Activated CD8-positive, alpha-beta T cell treated with anti-CD3 and anti-CD28 coated beads, Interleukin-2, amount 10 ng/mL, durations not matched to agents 7 days and 5 days (primary cell): Measurements from ENCODE around the gene TUBGCP6. TPM values are rescaled to one million over a fixed set of nuclear protein-coding genes. Genes with fewer than 3 reads are reported as not detected.

Source experiments
- ATAC-seq: fragments of 150-1000 bp; cut with Tn5 transposase; one replicate; pipeline ENCODE4 v1.10.0; 2021; ENCODE audit warnings: moderate library complexity
- CTCF ChIA-PET: fragments of 350-600 bp; sonication (Branson Sonifier 250); formaldehyde crosslinking; loops from one replicate; lab custom pipeline; 2021; ENCODE audit warnings: antibody characterized with exemption; lab: Charles Lee
- POLR2A ChIA-PET: fragments of 350-600 bp; sonication (Branson Sonifier 250); formaldehyde crosslinking; loops from one replicate; lab custom pipeline; 2021; ENCODE audit warnings: antibody characterized with exemption; lab: Charles Lee
- DNase-seq: peaks from one replicate; pipeline ENCODE4 v3.0.0-alpha.2; 2020
- H3K27ac Mint-ChIP-seq: one replicate; pipeline ENCODE4 v1.8.0; 2021; ENCODE audit warnings: mild to moderate bottlenecking, mixed read lengths
- H3K27me3 Mint-ChIP-seq: one replicate; pipeline ENCODE4 v1.8.0; 2021; ENCODE audit warnings: low read depth, mixed read lengths
- H3K36me3 Mint-ChIP-seq: one replicate; pipeline ENCODE4 v1.8.0; 2021; ENCODE audit warnings: low read depth, mixed read lengths
- H3K4me1 Mint-ChIP-seq: one replicate; pipeline ENCODE4 v1.8.0; 2021; ENCODE audit warnings: low read depth, mixed read lengths
- H3K4me3 Mint-ChIP-seq: one replicate; pipeline ENCODE4 v1.8.0; 2021; ENCODE audit warnings: mild to moderate bottlenecking, mixed read lengths
- H3K9me3 Mint-ChIP-seq: one replicate; pipeline ENCODE4 v1.8.0; 2022; ENCODE audit warnings: mixed read lengths; ENCODE audit not compliant: insufficient read depth
- total RNA-seq, 2 experiments: library from RNA; stranded (reverse); gene quantifications; one replicate each; pipeline ENCODE4 v1.2.3, GENCODE V29; 2021

TUBGCP6 gene
- total RNA-seq, 2 experiments from 2014 or later, result 53.2 to 58.1 TPM

- no peak overlapping the region for H3K4me3 Mint-ChIP-seq
- no peak overlapping the region for H3K27ac Mint-ChIP-seq
- ChIA-PET POLR2A (no interaction called here), CTCF (no interaction called here)
- peaks cover 36% of the 10 kb centered on the region for H3K4me1 Mint-ChIP-seq
- no peaks in the 10 kb centered on the region for H3K9me3 Mint-ChIP-seq
- no peak for DNase-seq
- H3K36me3 Mint-ChIP-seq, result peaks cover 30% of the 10 kb centered on the region
- no peak for ATAC-seq
- H3K27me3 Mint-ChIP-seq, result no peaks in the 10 kb centered on the region
These were observed 51.2 kb downstream of the TUBGCP6 start for GRCh38 chr22:50193621-50194020.

- Mint-ChIP-seq H3K36me3 (peaks cover 27% of the 10 kb centered on the region), H3K27ac (peak overlapping the region; percentile 94), H3K4me1 (peaks cover 44% of the 10 kb centered on the region), H3K27me3 (no peaks in the 10 kb centered on the region), H3K9me3 (no peaks in the 10 kb centered on the region), H3K4me3 (peak overlapping the region; percentile 91)
- CTCF ChIA-PET, result interaction anchor here (2.6 kb wide), 1 partner anchor 14 kb away, joined by 10 read pairs; no protein-coding TSS in a partner anchor
- POLR2A ChIA-PET, result interaction anchor here (1.2 to 1.3 kb wide), 2 partner anchors 149 to 348 kb away, joined by 3 read pairs; no protein-coding TSS in a partner anchor
- ATAC-seq (no peak), DNase-seq (peak; percentile 69)
These were observed 52.2 kb downstream of the TUBGCP6 start for GRCh38 chr22:50192436-50193204.

DNA sequence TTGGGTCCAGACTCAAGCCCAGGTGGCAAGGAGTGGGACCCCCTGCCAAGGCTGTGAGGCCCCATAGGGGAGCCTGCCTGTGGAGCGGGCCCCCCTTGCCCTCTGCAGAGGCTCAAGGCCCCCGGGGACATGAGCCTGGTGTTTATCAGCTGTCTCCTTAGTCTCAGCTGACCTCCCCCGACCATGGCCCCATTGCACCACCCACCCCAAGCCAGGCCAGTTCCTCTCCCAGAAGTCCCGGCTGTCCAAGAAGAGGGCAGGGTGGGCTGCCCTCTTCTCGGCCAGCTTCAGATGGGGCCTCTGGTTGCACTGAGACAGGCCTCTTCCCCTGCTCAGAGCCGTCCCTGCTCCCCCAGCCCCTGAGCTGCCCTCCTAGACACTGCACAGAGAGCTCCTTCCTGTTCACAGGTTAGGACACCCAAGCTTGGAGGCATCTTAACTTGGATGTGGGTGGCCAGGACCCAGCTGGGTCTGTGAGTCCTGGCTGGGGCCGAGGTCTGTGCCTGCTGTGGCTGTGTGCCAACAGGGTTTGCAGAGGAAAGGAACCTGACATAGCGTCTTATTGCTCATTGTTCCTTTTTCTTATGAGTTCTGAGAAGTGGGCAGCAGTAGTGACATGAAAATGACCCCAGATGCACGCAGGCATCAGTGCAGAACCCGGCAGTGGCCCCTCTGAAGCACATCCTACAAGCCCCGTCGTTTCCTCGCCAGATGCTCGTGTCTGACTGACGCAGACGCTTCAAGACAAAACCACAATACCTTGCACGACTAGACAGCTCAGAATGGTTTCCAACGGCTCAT lies 53.7 kb downstream of the TUBGCP6 start:
- DNase-seq, result peak; percentile 90
- no peaks in the 10 kb centered on the region for H3K9me3 Mint-ChIP-seq

GRCh38 chr22:50190182-50190940 lies 54.5 kb downstream of the TUBGCP6 start:
- peaks cover 54% of the 10 kb centered on the region for H3K4me1 Mint-ChIP-seq
- DNase-seq (peak; percentile 85), ATAC-seq (peak; percentile 56)
- ChIA-PET POLR2A (interaction anchor here (0.6 to 2.7 kb wide), 22 partner anchors 8 to 431 kb away, joined by 3 to 17 read pairs (median 5); partner anchors contain the start of genes ALG12, PANX2, SCO2 and TUBGCP6), CTCF (interaction anchor here (0.7 to 2.6 kb wide), 9 partner anchors 13 to 431 kb away, joined by 3 to 10 read pairs (median 4); no protein-coding TSS in a partner anchor)
- peaks cover 34% of the 10 kb centered on the region for H3K36me3 Mint-ChIP-seq
- no peaks in the 10 kb centered on the region for H3K27me3 Mint-ChIP-seq
- H3K4me3 Mint-ChIP-seq, result peak overlapping the region; percentile 91
- peak overlapping the region; percentile 94 for H3K27ac Mint-ChIP-seq
- H3K9me3 Mint-ChIP-seq, result no peaks in the 10 kb centered on the region

More for the DNA sequence above, 53.7 kb downstream of the TUBGCP6 start:
- ATAC-seq, result peak; percentile 66
- H3K4me3 Mint-ChIP-seq, result peak overlapping the region; percentile 91
- H3K27me3 Mint-ChIP-seq, result no peaks in the 10 kb centered on the region
- peak overlapping the region; percentile 94 for H3K27ac Mint-ChIP-seq
- POLR2A ChIA-PET, result interaction anchor here (0.6 to 2.7 kb wide), 23 partner anchors 8 to 430 kb away, joined by 3 to 17 read pairs (median 4); partner anchors contain the start of genes ALG12, PANX2, SCO2 and TUBGCP6
- CTCF ChIA-PET, result interaction anchor here (0.7 to 2.6 kb wide), 7 partner anchors 12 to 430 kb away, joined by 3 to 10 read pairs (median 5); no protein-coding TSS in a partner anchor
- H3K4me1 Mint-ChIP-seq, result peaks cover 53% of the 10 kb centered on the region
- peaks cover 34% of the 10 kb centered on the region for H3K36me3 Mint-ChIP-seq

DNA sequence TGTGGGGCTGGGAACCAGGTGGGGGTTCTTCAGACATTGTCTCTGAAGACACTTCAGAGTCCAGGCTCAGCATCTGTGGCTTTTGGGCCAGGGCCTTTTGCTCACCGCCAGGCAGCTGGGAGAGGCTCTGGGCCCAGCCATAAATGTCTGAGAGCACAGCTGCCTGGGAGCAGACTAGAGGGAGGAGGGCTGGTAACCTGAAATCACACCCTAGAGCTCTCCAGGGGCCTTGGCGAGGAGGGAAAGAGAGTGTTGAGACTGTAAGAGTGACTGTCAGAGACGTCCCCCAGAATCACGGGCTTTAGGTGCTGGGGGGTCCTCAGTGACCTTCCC lies 55.0 kb downstream of the TUBGCP6 start:
- ChIA-PET CTCF (interaction anchor here (0.9 to 2.3 kb wide), 3 partner anchors 14 to 17 kb away, joined by 3 to 8 read pairs (median 4); no protein-coding TSS in a partner anchor), POLR2A (interaction anchor here (1.1 to 2.7 kb wide), 10 partner anchors 13 to 431 kb away, joined by 3 to 17 read pairs (median 7); partner anchors contain the start of genes PANX2 and TUBGCP6)
- DNase-seq, result no peak
- H3K27me3 Mint-ChIP-seq, result no peaks in the 10 kb centered on the region
- H3K4me3 Mint-ChIP-seq, result peak overlapping the region; percentile 91
- peak overlapping the region; percentile 94 for H3K27ac Mint-ChIP-seq
- H3K9me3 Mint-ChIP-seq, result no peaks in the 10 kb centered on the region
- peak; percentile 7 for ATAC-seq
- H3K36me3 Mint-ChIP-seq, result peaks cover 30% of the 10 kb centered on the region
- peaks cover 55% of the 10 kb centered on the region for H3K4me1 Mint-ChIP-seq

DNA sequence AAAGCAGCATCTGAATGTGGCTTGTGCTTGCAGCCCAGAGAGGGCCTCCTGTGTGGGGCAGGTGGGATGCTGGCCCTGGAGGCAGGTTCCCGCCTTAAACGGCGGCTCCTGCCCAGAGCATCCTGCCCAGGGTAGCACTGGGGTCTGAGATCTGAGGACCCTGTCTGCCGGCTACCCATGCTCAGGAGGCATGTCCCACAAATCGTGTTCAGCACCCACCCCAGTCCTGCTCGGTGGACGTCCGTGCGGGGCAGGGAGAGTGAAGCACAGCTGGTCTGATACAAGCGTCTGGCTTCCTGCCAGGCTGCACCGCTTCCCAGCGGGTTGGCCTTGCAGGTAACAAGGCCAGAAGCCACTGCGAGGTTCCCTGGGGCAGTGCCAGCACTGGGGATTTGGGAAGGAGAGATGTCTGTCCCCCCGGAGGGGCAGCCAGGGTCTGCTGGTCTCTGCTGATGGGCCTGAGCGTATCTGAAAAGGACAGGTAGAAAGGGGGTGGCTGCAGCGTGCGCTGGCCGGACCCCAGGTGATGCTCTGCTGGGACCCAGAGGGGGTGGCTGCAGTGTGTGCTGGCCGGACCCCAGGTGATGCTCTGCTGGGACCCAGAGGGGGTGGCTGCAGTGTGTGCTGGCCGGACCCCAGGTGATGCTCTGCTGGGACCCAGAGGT lies 55.5 kb downstream of the TUBGCP6 start:
- H3K36me3 Mint-ChIP-seq, result peaks cover 30% of the 10 kb centered on the region
- H3K9me3 Mint-ChIP-seq, result no peaks in the 10 kb centered on the region
- no peak for DNase-seq
- ATAC-seq, result no peak
- POLR2A ChIA-PET, result interaction anchor here (1.1 to 2.7 kb wide), 8 partner anchors 13 to 432 kb away, joined by 3 to 17 read pairs (median 8); partner anchors contain the start of genes PANX2 and TUBGCP6
- peak overlapping the region; percentile 94 for H3K27ac Mint-ChIP-seq
- H3K4me3 Mint-ChIP-seq, result peak overlapping the region; percentile 91
- peaks cover 58% of the 10 kb centered on the region for H3K4me1 Mint-ChIP-seq
- CTCF ChIA-PET, result interaction anchor here (0.9 to 2.3 kb wide), 3 partner anchors 14 to 17 kb away, joined by 3 to 8 read pairs (median 4); no protein-coding TSS in a partner anchor
- no peaks in the 10 kb centered on the region for H3K27me3 Mint-ChIP-seq

DNA sequence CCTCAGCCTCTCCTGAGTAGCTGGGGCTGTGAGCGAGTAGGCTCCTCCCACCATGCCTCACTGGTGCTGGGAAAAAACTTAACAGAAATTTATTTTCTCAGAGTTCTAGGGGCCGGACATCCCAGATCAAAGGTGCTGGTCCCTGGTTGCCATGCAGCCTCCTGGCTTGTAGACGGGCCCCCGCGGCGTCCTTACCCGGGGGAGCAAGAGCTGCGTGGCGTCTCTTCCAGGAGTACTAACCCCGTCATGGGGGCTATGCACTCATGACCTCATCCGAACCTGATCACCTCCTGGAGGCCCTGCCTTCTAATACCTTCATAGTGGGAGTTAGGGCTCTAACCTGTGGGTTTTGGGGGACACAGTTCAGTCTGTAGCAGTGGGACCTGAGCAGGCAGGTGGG lies 56.5 kb downstream of the TUBGCP6 start:
- Mint-ChIP-seq H3K36me3 (peaks cover 30% of the 10 kb centered on the region), H3K4me3 (no peak overlapping the region), H3K27me3 (no peaks in the 10 kb centered on the region), H3K4me1 (peaks cover 58% of the 10 kb centered on the region), H3K9me3 (no peaks in the 10 kb centered on the region), H3K27ac (peak overlapping the region; percentile 61)
- ChIA-PET CTCF (interaction anchor here (1.3 to 2.4 kb wide), 2 partner anchors 54 to 320 kb away, joined by 3 to 10 read pairs; partner anchors contain the start of genes LMF2 and NCAPH2), POLR2A (interaction anchor here (1.5 kb wide), 1 partner anchor 8 kb away, joined by 4 read pairs; no protein-coding TSS in a partner anchor)
- DNase-seq, result no peak
- ATAC-seq, result no peak

DNA sequence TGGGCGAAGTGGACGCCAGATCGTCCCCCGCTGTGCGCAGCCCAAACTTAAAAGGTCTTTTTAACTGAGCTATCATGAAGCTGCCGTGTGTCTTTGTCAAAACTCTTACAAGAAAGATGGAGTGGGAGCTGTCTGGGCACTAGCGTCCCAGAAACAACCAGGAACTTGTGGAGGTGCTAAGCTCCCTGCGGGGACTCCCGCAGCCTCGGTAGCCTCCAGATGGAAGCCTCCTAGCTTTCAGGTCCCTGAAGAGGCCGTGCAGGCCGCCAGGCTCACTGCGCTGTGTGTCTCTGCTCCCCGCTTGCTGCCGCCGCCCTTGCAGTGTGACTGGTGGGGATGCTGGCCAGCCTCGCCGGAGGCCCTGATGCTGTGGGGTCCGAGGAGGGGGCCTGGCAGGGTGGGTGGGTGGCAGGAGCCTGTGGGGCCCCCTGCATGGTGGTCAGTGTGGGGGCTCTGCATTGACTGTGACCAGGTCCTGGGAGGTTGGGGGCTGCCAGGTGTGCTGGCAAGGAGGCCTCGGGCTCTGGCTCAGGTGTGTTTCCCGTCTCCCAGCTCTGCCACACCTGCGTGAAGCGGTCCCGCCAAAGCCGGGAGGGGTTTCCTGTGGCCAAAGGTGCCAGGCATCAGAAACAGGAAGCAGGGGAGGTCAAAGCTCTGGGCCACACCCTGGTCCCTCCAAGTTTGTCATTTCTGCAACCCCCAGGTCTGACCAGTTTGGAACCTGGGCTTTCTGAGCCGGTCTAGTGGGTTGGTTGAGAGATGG lies 57.9 kb downstream of the TUBGCP6 start:
- DNase-seq, result peak; percentile 38
- peak overlapping the region; percentile 90 for H3K27ac Mint-ChIP-seq
- ChIA-PET POLR2A (interaction anchor here (0.8 to 1.5 kb wide), 5 partner anchors 10 to 339 kb away, joined by 3 to 6 read pairs (median 3); partner anchors contain the start of gene SCO2), CTCF (interaction anchor here (0.8 to 2.4 kb wide), 7 partner anchors 20 to 321 kb away, joined by 3 to 10 read pairs (median 4); partner anchors contain the start of genes HDAC10, LMF2 and NCAPH2)
- H3K4me3 Mint-ChIP-seq, result peak overlapping the region; percentile 90
- no peaks in the 10 kb centered on the region for H3K9me3 Mint-ChIP-seq
- H3K27me3 Mint-ChIP-seq, result no peaks in the 10 kb centered on the region
- H3K36me3 Mint-ChIP-seq, result peaks cover 21% of the 10 kb centered on the region
- H3K4me1 Mint-ChIP-seq, result peaks cover 46% of the 10 kb centered on the region
- ATAC-seq, result no peak

DNA sequence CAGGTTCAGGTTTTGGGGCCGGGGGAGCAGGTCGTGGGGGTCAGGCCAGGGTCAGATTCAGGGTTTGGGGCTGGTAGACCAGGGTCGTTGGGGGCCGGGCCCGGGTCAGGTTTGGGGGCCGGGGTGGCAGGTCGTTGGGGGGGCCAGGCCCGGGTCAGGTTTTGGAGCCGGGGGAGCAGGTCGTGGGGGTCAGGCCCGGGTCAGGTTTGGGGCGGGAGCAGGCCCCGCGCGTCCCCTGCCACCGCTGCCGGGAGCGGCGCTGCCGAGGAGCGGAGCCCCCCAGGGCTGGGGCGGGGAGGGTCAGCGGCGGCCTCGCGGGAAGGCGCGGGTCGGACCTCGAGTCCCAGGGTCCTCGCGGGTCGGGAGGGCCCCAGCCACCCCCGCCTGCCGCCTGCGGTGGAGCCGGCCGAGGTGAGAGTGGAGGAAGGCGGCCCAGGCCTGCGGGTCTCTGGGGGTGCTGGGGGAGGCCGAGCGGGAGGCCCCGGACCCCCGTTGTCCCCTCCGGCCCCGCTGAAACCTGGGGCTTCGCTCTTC lies 58.6 kb downstream of the TUBGCP6 start:
- CTCF ChIA-PET, result interaction anchor here (1.1 to 2.4 kb wide), 5 partner anchors 22 to 141 kb away, joined by 3 to 10 read pairs (median 4); partner anchors contain the start of gene HDAC10
- no peak for ATAC-seq
- H3K27ac Mint-ChIP-seq, result peak overlapping the region; percentile 90
- H3K4me3 Mint-ChIP-seq, result peak overlapping the region; percentile 90
- no peak for DNase-seq
- peaks cover 15% of the 10 kb centered on the region for H3K36me3 Mint-ChIP-seq
- no peaks in the 10 kb centered on the region for H3K27me3 Mint-ChIP-seq
- POLR2A ChIA-PET, result interaction anchor here (0.8 to 1.5 kb wide), 3 partner anchors 16 to 339 kb away, joined by 3 to 6 read pairs (median 3); partner anchors contain the start of gene SCO2
- H3K9me3 Mint-ChIP-seq, result no peaks in the 10 kb centered on the region
- H3K4me1 Mint-ChIP-seq, result peaks cover 39% of the 10 kb centered on the region
